Measurements from ENCODE around the gene MBP. TPM values are rescaled to one million over a fixed set of nuclear protein-coding genes. Genes with fewer than 3 reads are reported as not detected.

Gene MBP
- total RNA-seq, 2 experiments from 2014 or later, result 138 to 148 TPM

DNA sequence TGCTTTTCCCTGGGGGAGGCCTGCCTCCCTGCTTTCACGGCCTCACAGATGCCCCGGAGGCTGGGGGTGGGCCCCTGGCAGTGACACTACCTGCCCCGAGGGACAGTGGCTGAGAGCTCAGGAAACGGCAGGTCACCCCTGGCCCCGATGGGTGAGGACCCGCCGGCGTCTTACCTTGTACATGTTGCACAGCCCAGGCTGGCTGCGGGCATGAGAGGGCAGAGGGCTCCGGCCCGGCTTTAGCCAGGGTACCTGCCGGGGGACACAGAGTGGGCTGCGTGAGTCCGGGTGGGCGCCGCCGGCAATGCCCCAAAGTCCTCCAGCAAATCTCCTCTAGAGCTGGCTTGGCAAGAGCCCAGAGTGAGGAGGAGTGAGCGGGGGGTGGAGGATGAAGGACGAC lies 122.9 kb downstream of the MBP start:
- H3K4me1 Mint-ChIP-seq, result peaks cover 14% of the 10 kb centered on the region

DNA sequence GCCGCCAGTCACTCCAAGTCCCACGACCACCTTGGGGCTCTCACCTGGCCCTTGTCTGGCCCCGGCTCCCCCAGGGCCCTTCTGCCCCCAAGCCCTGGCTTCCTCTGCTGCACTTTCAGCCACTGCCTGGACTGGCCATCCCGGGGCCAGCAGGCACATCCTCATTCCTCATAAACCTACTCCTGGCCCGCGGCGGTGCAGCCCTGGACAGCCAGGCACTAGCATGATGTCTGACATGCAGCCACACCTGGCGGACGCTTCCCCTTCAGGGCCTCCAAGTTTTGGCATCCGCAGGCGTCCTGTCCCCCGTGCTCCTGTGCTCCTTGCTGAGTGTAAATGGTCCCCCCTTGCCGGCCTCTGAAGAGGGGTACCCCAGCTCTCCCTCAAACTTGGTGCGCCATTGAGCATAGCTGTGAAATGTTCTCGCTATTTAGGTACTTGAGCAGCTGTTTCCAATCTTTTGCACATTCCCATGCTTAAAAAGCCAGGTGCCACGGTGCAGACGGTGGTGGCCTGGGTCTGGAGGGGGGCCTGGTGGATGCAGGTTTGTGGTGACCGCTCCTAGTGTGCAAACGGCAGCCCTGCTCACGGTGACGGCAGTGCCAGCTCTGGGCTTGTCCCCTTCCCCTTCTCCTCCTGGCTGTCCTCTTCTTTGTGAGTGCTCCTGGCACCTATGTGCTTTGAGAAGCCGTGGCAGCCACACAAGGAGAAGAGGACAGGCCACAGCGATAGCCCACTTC lies 123.8 kb downstream of the MBP start:
- no peaks in the 10 kb centered on the region for H3K9me3 Mint-ChIP-seq
- POLR2A ChIA-PET, result no interaction called here
- H3K4me3 Mint-ChIP-seq, result no peak overlapping the region
- no peak for ATAC-seq (ENCODE audit: low read depth)
- H3K4me1 Mint-ChIP-seq, result peaks cover 22% of the 10 kb centered on the region
- peaks cover 14% of the 10 kb centered on the region for H3K36me3 Mint-ChIP-seq
- H3K27me3 Mint-ChIP-seq, result no peaks in the 10 kb centered on the region
- no peak for DNase-seq
- H3K27ac Mint-ChIP-seq, result peak overlapping the region; percentile 58

More for the DNA sequence above, 122.9 kb downstream of the MBP start:
- Mint-ChIP-seq H3K4me3 (no peak overlapping the region), H3K36me3 (peaks cover 14% of the 10 kb centered on the region), H3K27ac (peak overlapping the region; percentile 43), H3K27me3 (no peaks in the 10 kb centered on the region), H3K9me3 (no peaks in the 10 kb centered on the region)
- DNase-seq, result no peak
- POLR2A ChIA-PET, result no interaction called here
- no peak for ATAC-seq (ENCODE audit: low read depth)

DNA sequence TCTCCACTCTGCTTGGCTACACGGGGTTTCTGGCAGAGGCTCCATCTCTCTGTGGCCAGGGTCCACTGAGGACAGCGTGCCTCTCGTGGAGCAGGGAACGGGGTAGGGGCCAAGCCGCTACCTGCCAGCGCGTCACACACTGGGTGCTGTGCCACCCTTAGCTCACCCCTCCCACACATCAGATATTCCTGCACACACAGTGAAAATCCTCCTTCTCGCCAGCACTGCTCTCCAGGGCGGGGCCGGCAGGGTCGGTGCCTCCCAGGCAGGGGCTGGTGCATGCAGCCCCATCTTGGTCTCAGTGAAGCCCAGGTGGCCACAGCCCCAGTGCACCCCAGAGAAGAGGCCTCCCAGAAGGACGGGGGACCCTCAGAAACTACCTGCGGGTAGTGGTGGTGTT lies 124.6 kb downstream of the MBP start:
- POLR2A ChIA-PET, result no interaction called here
- Mint-ChIP-seq H3K27ac (no peak overlapping the region), H3K9me3 (no peaks in the 10 kb centered on the region), H3K4me3 (no peak overlapping the region), H3K36me3 (peaks cover 11% of the 10 kb centered on the region), H3K27me3 (no peaks in the 10 kb centered on the region), H3K4me1 (peaks cover 23% of the 10 kb centered on the region)
- no peak for ATAC-seq (ENCODE audit: low read depth)
- no peak for DNase-seq

DNA sequence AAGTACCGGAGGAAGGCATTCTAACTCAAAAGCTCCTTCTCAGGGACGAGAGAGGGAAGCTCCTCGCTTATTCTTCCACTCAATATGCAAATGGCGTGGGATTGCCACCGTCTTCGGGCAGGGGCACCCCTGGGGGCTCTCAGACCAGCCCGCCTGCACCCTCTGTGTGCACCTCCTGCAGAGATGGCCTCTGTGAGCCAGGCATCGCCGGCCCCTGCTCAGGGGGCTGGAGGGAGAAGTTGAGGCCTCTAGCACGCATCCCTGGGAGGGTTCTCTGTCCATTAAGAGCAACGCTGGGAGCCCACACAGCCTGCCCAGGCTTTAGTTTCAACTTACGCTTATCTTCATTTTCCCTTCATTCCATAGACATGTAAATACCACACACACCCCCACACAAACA lies 125.3 kb downstream of the MBP start:
- H3K36me3 Mint-ChIP-seq, result peaks cover 10% of the 10 kb centered on the region
- H3K27ac Mint-ChIP-seq, result no peak overlapping the region
- no peak overlapping the region for H3K4me3 Mint-ChIP-seq
- POLR2A ChIA-PET, result no interaction called here
- H3K4me1 Mint-ChIP-seq, result peaks cover 22% of the 10 kb centered on the region
- H3K9me3 Mint-ChIP-seq, result no peaks in the 10 kb centered on the region
- DNase-seq (no peak), ATAC-seq (ENCODE audit: low read depth) (no peak)
- no peaks in the 10 kb centered on the region for H3K27me3 Mint-ChIP-seq

DNA sequence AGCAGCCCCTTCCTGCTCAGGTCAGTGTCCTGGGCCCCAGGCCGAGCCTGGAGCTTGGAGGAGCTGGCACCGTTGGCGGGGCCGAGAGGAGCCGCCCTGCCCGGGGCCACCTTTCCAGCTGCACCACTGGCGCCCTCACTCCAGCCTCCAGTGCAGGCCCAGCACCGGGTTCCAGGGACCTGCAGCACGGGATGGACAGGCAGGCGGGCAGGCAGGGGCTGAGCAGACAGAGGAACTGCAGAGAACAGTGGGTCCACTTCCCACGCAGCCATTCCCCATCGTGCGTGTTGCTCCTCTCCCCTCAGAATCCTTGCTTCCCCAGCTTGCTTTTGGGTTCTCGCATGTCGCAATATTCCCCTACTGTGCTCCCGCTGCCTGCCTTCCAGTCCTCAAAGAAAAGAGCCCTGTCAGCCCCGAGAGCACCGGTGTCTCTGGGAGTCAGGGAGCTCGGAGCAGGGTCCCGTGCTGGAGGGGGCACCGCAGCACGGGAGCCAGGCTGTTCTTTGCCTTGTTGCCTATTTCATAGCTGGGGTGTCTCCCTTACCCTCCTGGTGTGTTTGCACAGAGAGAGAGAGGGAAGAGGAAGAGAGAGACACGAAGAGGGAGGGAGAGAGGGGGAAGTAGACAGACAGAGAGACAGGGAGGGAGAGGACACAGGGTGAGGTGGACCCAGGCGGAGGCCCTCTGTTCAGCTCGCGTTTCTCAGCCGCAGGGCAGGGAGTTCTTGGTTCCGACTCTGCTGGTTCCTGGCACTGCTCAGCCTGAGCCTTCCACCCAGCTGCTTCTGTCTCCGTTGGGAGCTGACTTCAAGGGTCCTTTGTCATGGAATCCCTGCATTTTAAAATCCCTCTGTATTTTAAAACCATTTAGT lies 126.0 kb downstream of the MBP start:
- ATAC-seq (ENCODE audit: low read depth), result no peak
- Mint-ChIP-seq H3K36me3 (peaks cover 10% of the 10 kb centered on the region), H3K27ac (peak overlapping the region; percentile 25)

DNA sequence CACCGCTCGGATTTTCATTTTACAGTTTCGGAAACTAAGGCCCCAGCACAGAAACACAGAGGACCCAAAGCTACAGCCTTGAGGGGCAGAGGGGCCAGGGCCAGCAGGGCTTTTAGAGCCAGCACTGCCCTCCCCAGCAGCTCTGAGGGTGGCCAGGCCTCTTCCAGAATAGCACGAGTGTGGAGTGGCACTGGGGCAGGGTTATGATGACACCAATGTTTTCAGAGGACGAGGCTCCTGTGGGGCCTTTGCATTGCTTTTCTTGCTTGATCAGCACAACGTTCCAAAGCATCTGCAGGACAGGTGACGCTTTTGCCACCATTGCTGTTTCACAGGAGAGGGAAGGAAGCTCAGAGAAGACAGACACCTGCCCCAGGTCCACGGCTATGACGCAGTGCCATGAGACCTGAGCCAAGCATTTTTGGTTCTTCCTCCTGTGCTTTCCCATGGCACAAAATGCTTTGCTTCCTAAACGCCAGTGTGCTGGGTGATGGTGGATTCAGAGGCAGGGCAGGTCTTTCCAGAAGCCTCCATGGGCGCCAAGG lies 126.9 kb downstream of the MBP start:
- POLR2A ChIA-PET, result interaction anchor here (2.0 kb wide), 1 partner anchor 49 kb away, joined by 10 read pairs; no protein-coding TSS in a partner anchor
- no peak overlapping the region for H3K4me3 Mint-ChIP-seq
- no peaks in the 10 kb centered on the region for H3K9me3 Mint-ChIP-seq
- ATAC-seq (ENCODE audit: low read depth), result no peak
- DNase-seq, result no peak
- peaks cover 7% of the 10 kb centered on the region for H3K36me3 Mint-ChIP-seq
- H3K27ac Mint-ChIP-seq, result no peak overlapping the region
- H3K4me1 Mint-ChIP-seq, result peaks cover 22% of the 10 kb centered on the region
- no peaks in the 10 kb centered on the region for H3K27me3 Mint-ChIP-seq

More for the DNA sequence above, 126.0 kb downstream of the MBP start:
- peaks cover 21% of the 10 kb centered on the region for H3K4me1 Mint-ChIP-seq
- POLR2A ChIA-PET, result interaction anchor here (0.5 kb wide), 1 partner anchor 124 kb away, joined by 3 read pairs; no protein-coding TSS in a partner anchor
- no peaks in the 10 kb centered on the region for H3K27me3 Mint-ChIP-seq
- no peaks in the 10 kb centered on the region for H3K9me3 Mint-ChIP-seq
- no peak overlapping the region for H3K4me3 Mint-ChIP-seq
- DNase-seq, result no peak

DNA sequence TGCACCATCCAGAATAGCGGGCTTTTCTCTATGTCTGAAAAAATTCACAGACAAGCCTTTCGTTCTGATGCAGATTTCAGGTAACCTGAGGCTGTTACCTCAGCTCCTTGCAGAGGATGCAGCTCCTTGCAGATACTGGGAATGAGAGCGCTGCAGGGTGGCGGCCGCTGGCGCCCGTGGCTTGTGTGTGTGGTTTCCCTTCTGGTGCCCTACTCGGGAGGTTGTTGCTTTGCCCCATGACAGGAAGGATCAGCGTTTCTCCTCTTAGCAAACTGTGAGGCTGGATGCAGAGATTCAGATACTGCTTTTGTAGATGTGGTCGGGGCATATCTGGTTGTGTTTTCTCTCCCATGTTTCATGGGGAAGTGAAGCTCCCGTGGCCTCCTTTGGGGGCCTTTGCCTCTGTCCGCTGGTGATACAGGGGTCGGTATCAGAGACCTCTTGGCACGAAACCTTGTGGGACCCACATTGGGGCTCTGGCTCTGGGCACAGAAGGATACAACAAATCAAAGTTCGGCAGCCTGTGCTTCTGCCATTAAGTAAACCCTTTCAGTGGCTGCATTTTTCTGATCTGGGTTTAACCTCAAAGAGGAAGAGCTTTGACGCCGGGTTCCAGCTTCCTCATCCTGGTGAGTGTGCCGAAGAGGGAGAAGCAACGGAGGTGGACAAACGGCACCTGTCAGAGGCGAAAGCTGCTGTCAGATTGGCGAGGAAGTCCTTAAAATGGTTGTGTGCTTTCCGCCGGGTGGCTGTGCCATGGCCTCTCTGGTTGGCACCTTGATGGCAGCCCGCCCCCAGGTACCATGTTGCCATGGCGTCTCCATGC lies 127.8 kb downstream of the MBP start:
- H3K4me1 Mint-ChIP-seq, result peaks cover 24% of the 10 kb centered on the region
- H3K36me3 Mint-ChIP-seq, result peaks cover 5% of the 10 kb centered on the region
- peak overlapping the region; percentile 74 for H3K4me3 Mint-ChIP-seq
- ATAC-seq (ENCODE audit: low read depth), result peak; percentile 49
- H3K27me3 Mint-ChIP-seq, result no peaks in the 10 kb centered on the region
- H3K9me3 Mint-ChIP-seq, result no peaks in the 10 kb centered on the region
- POLR2A ChIA-PET, result interaction anchor here (2.0 kb wide), 1 partner anchor 50 kb away, joined by 10 read pairs; no protein-coding TSS in a partner anchor
- H3K27ac Mint-ChIP-seq, result peak overlapping the region; percentile 72
- no peak for DNase-seq

DNA sequence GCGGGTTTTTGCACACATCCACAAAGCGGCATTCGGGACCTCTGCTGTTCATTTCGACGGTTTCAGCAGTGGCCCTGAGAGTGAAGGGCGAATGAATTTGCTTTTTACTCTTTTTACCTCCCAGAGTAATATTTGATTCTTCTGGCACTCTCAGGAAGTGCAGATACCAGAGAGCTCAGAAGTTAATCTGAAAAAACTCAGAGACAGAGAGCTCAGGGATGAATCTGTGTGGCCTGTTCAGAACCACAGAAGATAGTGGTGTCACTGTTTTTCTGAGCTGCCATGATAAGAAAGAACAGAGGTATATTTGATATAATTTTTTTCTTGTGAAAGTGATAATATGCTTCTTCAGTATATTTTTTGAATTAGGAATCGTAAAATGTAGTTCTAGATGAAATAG lies 129.3 kb downstream of the MBP start:
- POLR2A ChIA-PET, result interaction anchor here (0.8 kb wide), 1 partner anchor 66 kb away, joined by 3 read pairs; no protein-coding TSS in a partner anchor
- DNase-seq, result no peak
- H3K4me1 Mint-ChIP-seq, result peaks cover 24% of the 10 kb centered on the region
- no peak overlapping the region for H3K4me3 Mint-ChIP-seq
- H3K27me3 Mint-ChIP-seq, result no peaks in the 10 kb centered on the region
- H3K27ac Mint-ChIP-seq, result no peak overlapping the region
- peaks cover 5% of the 10 kb centered on the region for H3K36me3 Mint-ChIP-seq
- ATAC-seq (ENCODE audit: low read depth), result no peak
- no peaks in the 10 kb centered on the region for H3K9me3 Mint-ChIP-seq

DNA sequence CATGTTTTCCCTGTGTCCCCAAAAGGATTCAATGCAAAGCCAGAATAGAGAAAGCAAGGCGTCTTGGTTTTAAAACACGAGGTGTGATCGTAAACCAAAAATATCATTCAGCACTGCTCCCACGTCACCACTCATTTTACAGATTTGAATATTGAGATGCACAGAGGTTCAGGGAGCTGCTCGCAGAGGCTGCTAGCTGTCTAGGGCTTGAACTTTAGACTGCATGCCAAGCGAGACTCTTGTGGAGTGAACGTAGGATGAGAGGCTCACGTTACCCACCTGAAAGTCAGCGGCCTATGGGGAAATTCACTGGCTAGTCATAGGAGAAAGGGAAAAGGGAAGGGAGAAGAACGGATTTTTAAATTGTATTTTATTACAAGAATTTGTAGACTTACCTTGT lies 130.1 kb downstream of the MBP start:
- Mint-ChIP-seq H3K9me3 (no peaks in the 10 kb centered on the region), H3K4me1 (peaks cover 23% of the 10 kb centered on the region), H3K36me3 (peaks cover 4% of the 10 kb centered on the region), H3K4me3 (no peak overlapping the region), H3K27me3 (no peaks in the 10 kb centered on the region), H3K27ac (no peak overlapping the region)
- ATAC-seq (ENCODE audit: low read depth), result no peak
- DNase-seq, result no peak
- POLR2A ChIA-PET, result interaction anchor here (0.8 kb wide), 1 partner anchor 67 kb away, joined by 3 read pairs; no protein-coding TSS in a partner anchor

DNA sequence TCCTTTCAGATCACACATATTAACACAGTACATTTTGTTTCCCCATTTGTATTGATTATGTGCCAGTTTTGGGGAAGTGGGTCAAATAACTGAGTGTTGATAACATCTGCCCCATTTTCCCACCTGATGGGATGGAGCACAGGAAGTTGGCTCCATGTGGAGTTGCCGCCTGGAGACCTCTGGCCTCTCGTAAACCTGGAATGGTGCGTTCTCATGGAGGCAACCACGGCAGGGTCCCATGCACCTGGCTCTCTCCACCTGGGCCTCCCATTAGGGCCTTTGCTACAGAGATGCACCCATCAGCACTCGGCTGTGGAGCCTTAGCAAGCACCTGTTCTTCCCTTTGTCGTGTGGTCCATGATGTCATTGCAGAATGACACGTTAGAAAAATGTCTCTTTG lies 130.6 kb downstream of the MBP start:
- Mint-ChIP-seq H3K27ac (no peak overlapping the region), H3K9me3 (no peaks in the 10 kb centered on the region)
- POLR2A ChIA-PET, result interaction anchor here (2.4 kb wide), 1 partner anchor 53 kb away, joined by 12 read pairs; no protein-coding TSS in a partner anchor

DNA sequence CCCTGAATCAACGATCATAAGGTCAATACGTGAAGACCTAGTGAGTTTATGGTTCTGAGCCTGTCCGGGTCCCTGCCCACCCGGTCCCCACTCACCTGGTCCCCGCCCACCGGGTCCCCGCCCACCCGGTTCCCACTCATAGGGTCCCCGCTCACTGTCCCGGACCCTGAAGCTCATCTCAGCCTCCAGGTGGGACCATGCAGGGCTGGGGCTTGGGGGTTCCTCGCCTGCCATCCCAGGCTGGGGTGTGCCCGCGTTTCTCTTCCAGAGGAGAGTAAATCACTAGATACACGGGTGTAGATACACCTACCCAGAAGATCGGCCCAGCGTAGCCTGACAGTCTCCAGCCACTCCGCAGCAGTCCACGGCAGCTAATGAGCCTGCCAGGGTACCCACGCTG lies 131.5 kb downstream of the MBP start:
- POLR2A ChIA-PET, result interaction anchor here (2.4 kb wide), 1 partner anchor 54 kb away, joined by 12 read pairs; no protein-coding TSS in a partner anchor
- Mint-ChIP-seq H3K27ac (no peak overlapping the region), H3K27me3 (no peaks in the 10 kb centered on the region), H3K36me3 (peaks cover 2% of the 10 kb centered on the region), H3K4me1 (peaks cover 22% of the 10 kb centered on the region), H3K4me3 (no peak overlapping the region), H3K9me3 (no peaks in the 10 kb centered on the region)
- ATAC-seq (ENCODE audit: low read depth), result no peak
- no peak for DNase-seq

More for the DNA sequence above, 130.6 kb downstream of the MBP start:
- ATAC-seq (ENCODE audit: low read depth), result no peak
- no peak for DNase-seq
- Mint-ChIP-seq H3K27me3 (no peaks in the 10 kb centered on the region), H3K4me3 (no peak overlapping the region), H3K36me3 (peaks cover 2% of the 10 kb centered on the region), H3K4me1 (peaks cover 22% of the 10 kb centered on the region)

DNA sequence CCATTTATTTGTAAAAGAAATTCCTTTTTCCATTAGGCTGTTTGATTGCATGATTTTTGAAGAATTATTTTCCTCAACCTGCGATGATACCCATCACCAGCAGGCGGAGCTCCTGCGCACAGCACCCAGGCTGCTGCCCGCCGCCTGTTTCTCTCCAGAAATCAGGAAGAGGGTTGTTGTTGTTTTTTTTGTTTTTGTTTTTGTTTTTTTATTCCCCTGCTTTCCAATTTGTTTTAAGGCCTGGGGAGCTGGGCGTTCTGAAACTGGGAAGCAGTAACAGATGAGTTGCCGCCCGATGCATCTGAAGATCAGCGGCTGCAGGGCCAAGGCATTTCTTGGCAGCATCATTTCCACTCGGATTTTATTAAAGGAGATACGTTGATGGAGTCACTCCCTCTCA lies 132.1 kb downstream of the MBP start:
- DNase-seq, result peak; percentile 63
- no peak for ATAC-seq (ENCODE audit: low read depth)
- no peaks in the 10 kb centered on the region for H3K9me3 Mint-ChIP-seq
- no peaks in the 10 kb centered on the region for H3K36me3 Mint-ChIP-seq
- no peak overlapping the region for H3K27ac Mint-ChIP-seq
- POLR2A ChIA-PET, result interaction anchor here (2.4 kb wide), 1 partner anchor 54 kb away, joined by 12 read pairs; no protein-coding TSS in a partner anchor
- peaks cover 2% of the 10 kb centered on the region for H3K27me3 Mint-ChIP-seq
- H3K4me1 Mint-ChIP-seq, result peaks cover 22% of the 10 kb centered on the region
- no peak overlapping the region for H3K4me3 Mint-ChIP-seq

Data from activated naive CD8-positive, alpha-beta T cell treated with anti-CD3 and anti-CD28 coated beads, Interleukin-2, amount 10 ng/mL, durations not matched to agents 7 days and 5 days (primary cell).